ENCODE data around the gene ZCWPW2. TPM values are rescaled to one million over a fixed set of nuclear protein-coding genes. Genes with fewer than 3 reads are reported as not detected.

ZCWPW2 gene, protein sequence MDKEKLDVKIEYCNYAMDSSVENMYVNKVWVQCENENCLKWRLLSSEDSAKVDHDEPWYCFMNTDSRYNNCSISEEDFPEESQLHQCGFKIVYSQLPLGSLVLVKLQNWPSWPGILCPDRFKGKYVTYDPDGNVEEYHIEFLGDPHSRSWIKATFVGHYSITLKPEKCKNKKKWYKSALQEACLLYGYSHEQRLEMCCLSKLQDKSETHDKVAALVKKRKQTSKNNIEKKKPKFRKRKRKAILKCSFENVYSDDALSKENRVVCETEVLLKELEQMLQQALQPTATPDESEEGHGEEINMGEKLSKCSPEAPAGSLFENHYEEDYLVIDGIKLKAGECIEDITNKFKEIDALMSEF
- total RNA-seq (0.24 TPM), polyA plus RNA-seq (1.4 TPM)
- long read RNA-seq, donor 1, result 0 reads
- long read RNA-seq, donor 2, result 0 reads
- long read RNA-seq, donor 3, result 0 reads
- long read RNA-seq, donor 4, result 0 reads
- long read RNA-seq, donor 5, result 0 reads
- long read RNA-seq, donor 6, result 0 reads
- long read RNA-seq, donor 7, result 0 reads
- long read RNA-seq, donor 8, result 0 reads
- long read RNA-seq, donor 9, result 0 reads
- long read RNA-seq, donor 10, result 0 reads

DNA sequence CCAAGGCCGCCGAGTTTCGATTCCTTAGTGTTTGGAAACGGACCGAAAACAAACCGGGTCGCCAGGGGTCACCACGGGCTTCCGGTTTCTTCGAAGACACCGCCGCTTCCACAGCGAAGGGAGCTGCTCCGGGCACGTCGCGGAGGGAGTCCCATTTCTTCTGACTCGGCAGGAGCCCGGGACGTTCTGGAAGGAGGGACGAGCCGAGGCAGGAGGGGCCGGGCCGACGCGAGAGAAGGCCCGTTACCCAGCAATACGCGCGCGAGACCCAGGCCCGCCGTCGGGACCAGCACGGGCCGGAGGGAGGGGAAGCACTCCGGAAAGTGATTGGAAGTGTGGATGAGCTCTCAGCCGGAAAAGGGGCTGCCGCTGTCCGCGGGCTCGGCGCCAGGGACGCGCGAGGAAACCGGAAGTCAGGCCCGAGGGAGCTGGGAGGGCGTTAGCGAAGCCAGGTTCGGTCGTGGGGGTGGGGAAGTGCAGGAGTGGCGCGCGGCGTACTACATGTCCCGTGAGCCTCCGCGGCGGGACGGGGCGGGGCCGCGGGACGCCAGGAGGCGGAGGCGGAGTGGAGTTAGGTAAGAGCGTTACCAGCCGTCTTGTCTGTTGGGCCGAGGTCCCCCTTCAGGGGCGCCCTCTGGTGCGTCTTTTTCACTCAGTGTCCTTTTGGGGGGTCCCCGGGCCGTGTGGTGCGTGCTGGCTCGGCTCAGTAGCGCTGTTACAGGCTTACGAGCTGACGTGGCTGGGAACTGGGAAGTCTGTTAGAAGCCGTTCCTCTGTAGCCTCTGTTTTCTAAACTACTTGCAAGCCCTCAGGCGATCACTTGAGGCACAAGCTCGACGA, at the start of gene ZCWPW2, which contains the start of gene AZI2:
TSS of gene ZCWPW2 (plus strand) at position 93 of the 840 bp plus-strand sequence. CDS start 64,348 bp downstream, outside the sequence.
TSS of gene AZI2 (minus strand) at position 196 of the 840 bp plus-strand sequence. CDS start 8,207 bp downstream, outside the sequence.
- Histone ChIP-seq H3K9me3 (ENCODE audit: control insufficient read depth in 2 of 2, insufficient read depth in 1 of 2, low read length in 1 of 2) (no peaks in the 10 kb centered on the region), H3K27ac (ENCODE audit: low read depth in 1 of 2, low read length in 1 of 2) (peak within 1 kb of the TSS; percentile 91 to 96), H3K36me3 (ENCODE audit: control insufficient read depth in 2 of 2, insufficient read depth in 2 of 2, low read length in 1 of 2) (peaks cover 0 to 2% of the 10 kb centered on the region in 2 donors), H3K27me3 (ENCODE audit: control insufficient read depth in 2 of 2, insufficient read depth in 1 of 2, low read length in 1 of 2) (no peaks in the 10 kb centered on the region), H3K4me1 (ENCODE audit: control insufficient read depth in 2 of 2, insufficient read depth in 2 of 2, low read length in 2 of 2) (peaks cover 11 to 13% of the 10 kb centered on the region in 2 donors), H3K4me3 (ENCODE audit: low read length in 2 of 2) (peak within 1 kb of the TSS; percentile 78 to 94)
- DNase-seq (ENCODE audit: low read depth in 6 of 9, low spot score in 9 of 9), result peak; percentile 77 to 97 (median 93)
- under 1% methylated on average over 83 of the region's 83 CpGs for WGBS

DNA sequence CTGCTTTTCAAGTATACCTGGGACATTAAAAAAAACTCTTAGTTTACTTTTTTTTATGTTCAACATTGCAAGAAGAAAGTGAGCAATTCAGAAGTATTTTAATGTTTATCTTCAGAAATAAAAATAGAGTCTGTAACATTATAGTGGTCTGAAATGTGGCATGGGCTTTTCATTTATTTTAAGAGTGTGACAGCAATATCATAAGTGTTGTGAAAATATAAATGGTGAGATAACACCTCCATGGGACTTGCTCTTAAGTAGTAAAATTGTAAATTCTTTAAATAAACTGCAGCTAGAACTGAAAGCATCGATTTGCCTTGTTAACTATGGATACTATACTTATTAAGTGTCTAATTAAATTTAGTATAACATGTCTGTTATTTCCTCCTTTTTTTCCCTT, 48.8 kb upstream of the ZCWPW2 start:
- no peaks in the 10 kb centered on the region for H3K27me3 ChIP-seq (ENCODE audit: control insufficient read depth in 2 of 2, insufficient read depth in 1 of 2, low read length in 1 of 2)
- H3K27ac ChIP-seq (ENCODE audit: low read depth in 1 of 2, low read length in 1 of 2), result no peak overlapping the region
- H3K4me3 ChIP-seq (ENCODE audit: low read length in 2 of 2), result no peak overlapping the region
- DNase-seq (ENCODE audit: low read depth in 6 of 9, low spot score in 9 of 9), result no peak
- H3K4me1 ChIP-seq (ENCODE audit: control insufficient read depth in 2 of 2, insufficient read depth in 2 of 2, low read length in 2 of 2), result no peaks in the 10 kb centered on the region
- no peaks in the 10 kb centered on the region for H3K36me3 ChIP-seq (ENCODE audit: control insufficient read depth in 2 of 2, insufficient read depth in 2 of 2, low read length in 1 of 2)
- no peaks in the 10 kb centered on the region for H3K9me3 ChIP-seq (ENCODE audit: control insufficient read depth in 2 of 2, insufficient read depth in 1 of 2, low read length in 1 of 2)
- 96% methylated on average over 1 of the region's 1 CpG for WGBS

DNA sequence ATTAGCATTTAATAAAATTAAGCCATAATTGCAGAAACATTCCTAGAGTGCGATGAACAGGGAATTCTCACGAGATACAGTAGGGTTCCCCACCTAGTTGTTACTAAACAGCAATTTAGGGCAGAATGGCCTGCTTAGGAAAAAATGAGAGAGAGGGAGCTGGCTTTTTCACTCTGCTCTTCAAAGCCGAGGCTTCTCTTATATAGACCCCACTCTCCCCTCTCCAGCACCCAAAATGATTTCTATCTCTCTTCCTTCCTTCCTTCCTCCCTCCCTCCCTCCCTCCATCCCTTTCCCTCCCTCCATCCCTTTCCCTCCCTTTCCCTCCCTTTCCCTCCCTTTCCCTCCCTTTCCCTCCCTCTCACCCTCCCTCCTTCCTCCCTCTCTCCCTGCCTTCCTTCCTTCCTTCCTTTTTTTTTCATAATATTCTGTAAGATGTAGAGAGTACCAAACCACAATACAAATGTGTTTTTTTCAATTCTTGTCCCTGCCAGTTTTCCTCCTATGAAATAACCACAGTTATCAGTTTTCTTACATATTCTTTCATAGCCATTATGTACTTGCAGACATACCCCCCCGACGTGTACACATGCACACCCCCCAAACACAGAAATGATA, 48.1 kb upstream of the ZCWPW2 start:
- no peaks in the 10 kb centered on the region for H3K27me3 ChIP-seq (ENCODE audit: control insufficient read depth in 2 of 2, insufficient read depth in 1 of 2, low read length in 1 of 2)
- 90% methylated on average over 5 of the region's 5 CpGs for WGBS
- no peaks in the 10 kb centered on the region for H3K36me3 ChIP-seq (ENCODE audit: control insufficient read depth in 2 of 2, insufficient read depth in 2 of 2, low read length in 1 of 2)

DNA sequence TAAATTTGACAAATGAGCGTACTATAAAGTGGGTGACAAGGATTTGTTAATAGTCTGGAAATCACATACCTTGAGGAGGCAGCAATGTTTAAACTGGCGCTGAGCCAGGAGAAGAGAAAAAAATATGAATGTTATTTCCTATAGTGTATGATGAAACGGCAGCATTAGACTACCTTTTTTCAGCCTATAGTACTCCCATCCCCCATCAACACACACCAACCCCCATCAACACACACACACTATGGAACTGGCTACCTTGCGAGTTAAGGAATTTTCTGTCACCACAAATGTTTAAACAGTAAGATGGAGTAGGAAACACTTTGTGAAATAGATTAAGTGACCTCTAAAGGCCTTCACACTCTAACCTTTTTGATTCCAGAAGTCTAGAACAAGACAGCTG, 46.8 kb upstream of the ZCWPW2 start:
- H3K4me3 ChIP-seq (ENCODE audit: low read length in 2 of 2), result no peak overlapping the region
- no peaks in the 10 kb centered on the region for H3K4me1 ChIP-seq (ENCODE audit: control insufficient read depth in 2 of 2, insufficient read depth in 2 of 2, low read length in 2 of 2)
- 95% methylated on average over 4 of the region's 4 CpGs for WGBS
- no peaks in the 10 kb centered on the region for H3K27me3 ChIP-seq (ENCODE audit: control insufficient read depth in 2 of 2, insufficient read depth in 1 of 2, low read length in 1 of 2)
- no peaks in the 10 kb centered on the region for H3K9me3 ChIP-seq (ENCODE audit: control insufficient read depth in 2 of 2, insufficient read depth in 1 of 2, low read length in 1 of 2)
- H3K36me3 ChIP-seq (ENCODE audit: control insufficient read depth in 2 of 2, insufficient read depth in 2 of 2, low read length in 1 of 2), result no peaks in the 10 kb centered on the region
- no peak for DNase-seq (ENCODE audit: low read depth in 6 of 9, low spot score in 9 of 9)
- no peak overlapping the region for H3K27ac ChIP-seq (ENCODE audit: low read depth in 1 of 2, low read length in 1 of 2)

More for the DNA sequence above, 48.1 kb upstream of the ZCWPW2 start:
- no peak for DNase-seq (ENCODE audit: low read depth in 6 of 9, low spot score in 9 of 9)
- Histone ChIP-seq H3K27ac (ENCODE audit: low read depth in 1 of 2, low read length in 1 of 2) (no peak overlapping the region), H3K4me1 (ENCODE audit: control insufficient read depth in 2 of 2, insufficient read depth in 2 of 2, low read length in 2 of 2) (no peaks in the 10 kb centered on the region), H3K9me3 (ENCODE audit: control insufficient read depth in 2 of 2, insufficient read depth in 1 of 2, low read length in 1 of 2) (no peaks in the 10 kb centered on the region), H3K4me3 (ENCODE audit: low read length in 2 of 2) (no peak overlapping the region)

DNA sequence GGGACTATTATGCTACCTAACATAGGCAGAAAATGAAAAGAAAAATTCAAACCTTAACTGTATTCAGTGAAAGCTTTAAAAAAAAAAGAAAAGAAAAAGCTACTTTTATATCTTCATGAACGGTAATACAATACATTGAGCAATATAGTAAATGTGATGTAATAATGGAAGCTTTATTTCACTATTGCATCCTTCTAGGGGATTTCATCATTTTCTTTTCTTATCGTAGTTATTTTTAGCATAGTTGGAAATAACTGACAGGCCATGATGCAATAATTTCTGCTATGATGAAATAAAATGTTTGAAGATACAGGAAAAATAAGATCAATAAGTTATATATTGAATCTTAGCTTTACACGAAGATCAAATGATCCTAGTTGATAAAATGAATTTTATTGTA, 40.3 kb upstream of the ZCWPW2 start:
- DNase-seq (ENCODE audit: low read depth in 6 of 9, low spot score in 9 of 9), result no peak
- no peaks in the 10 kb centered on the region for H3K27me3 ChIP-seq (ENCODE audit: control insufficient read depth in 2 of 2, insufficient read depth in 1 of 2, low read length in 1 of 2)

DNA sequence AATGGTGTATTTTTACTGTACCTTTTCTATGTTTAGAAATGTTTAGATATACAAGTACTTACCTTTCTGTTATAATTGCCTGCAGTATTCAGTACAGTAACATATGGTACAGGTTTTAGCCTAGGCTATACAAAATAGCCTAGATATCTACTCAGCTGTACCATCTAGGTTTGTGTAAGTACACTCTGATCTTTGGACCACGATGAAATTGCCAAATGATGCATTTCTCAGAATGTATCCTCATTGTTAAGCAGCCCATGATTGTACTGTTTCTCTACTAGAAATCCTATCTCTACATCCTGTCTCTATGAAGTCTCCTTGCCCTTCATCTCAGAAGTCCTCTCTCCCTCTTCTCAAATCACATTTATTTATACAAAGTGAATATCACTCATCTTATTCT, 32.8 kb upstream of the ZCWPW2 start:
- Histone ChIP-seq H3K4me3 (ENCODE audit: low read length in 2 of 2) (no peak overlapping the region), H3K9me3 (ENCODE audit: control insufficient read depth in 2 of 2, insufficient read depth in 1 of 2, low read length in 1 of 2) (no peaks in the 10 kb centered on the region), H3K27me3 (ENCODE audit: control insufficient read depth in 2 of 2, insufficient read depth in 1 of 2, low read length in 1 of 2) (no peaks in the 10 kb centered on the region), H3K36me3 (ENCODE audit: control insufficient read depth in 2 of 2, insufficient read depth in 2 of 2, low read length in 1 of 2) (peaks cover 2 to 3% of the 10 kb centered on the region in 2 donors), H3K4me1 (ENCODE audit: control insufficient read depth in 2 of 2, insufficient read depth in 2 of 2, low read length in 2 of 2) (no peaks in the 10 kb centered on the region), H3K27ac (ENCODE audit: low read depth in 1 of 2, low read length in 1 of 2) (no peak overlapping the region)
- DNase-seq (ENCODE audit: low read depth in 6 of 9, low spot score in 9 of 9), result no peak
- WGBS, result 97% methylated on average over 1 of the region's 1 CpG

More for the DNA sequence above, 40.3 kb upstream of the ZCWPW2 start:
- WGBS, result 96% methylated on average over 3 of the region's 3 CpGs
- Histone ChIP-seq H3K4me3 (ENCODE audit: low read length in 2 of 2) (no peak overlapping the region), H3K36me3 (ENCODE audit: control insufficient read depth in 2 of 2, insufficient read depth in 2 of 2, low read length in 1 of 2) (no peaks in the 10 kb centered on the region), H3K27ac (ENCODE audit: low read depth in 1 of 2, low read length in 1 of 2) (no peak overlapping the region), H3K4me1 (ENCODE audit: control insufficient read depth in 2 of 2, insufficient read depth in 2 of 2, low read length in 2 of 2) (no peaks in the 10 kb centered on the region), H3K9me3 (ENCODE audit: control insufficient read depth in 2 of 2, insufficient read depth in 1 of 2, low read length in 1 of 2) (no peaks in the 10 kb centered on the region)

DNA sequence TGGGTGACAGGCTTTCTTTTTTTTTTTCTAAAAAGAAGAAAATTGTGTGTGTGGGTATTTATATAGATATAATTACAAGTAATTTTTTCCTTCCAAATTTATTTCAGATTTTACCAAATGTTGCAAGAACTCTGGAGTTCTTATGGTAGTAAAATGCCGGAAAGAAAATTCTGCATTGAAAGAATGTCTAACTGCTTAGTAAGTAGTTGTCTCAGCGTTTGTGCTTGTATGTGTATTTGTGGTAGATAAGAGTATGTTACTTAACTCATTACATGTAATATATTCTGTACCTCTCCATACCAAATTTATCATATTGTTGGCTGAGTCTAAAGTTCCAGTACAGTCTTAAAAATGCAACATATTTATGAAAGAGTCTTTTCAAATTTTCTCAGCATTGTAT, 32.3 kb upstream of the ZCWPW2 start:
- H3K4me3 ChIP-seq (ENCODE audit: low read length in 2 of 2), result no peak overlapping the region
- peaks cover 2 to 3% of the 10 kb centered on the region in 2 donors for H3K36me3 ChIP-seq (ENCODE audit: control insufficient read depth in 2 of 2, insufficient read depth in 2 of 2, low read length in 1 of 2)
- H3K27me3 ChIP-seq (ENCODE audit: control insufficient read depth in 2 of 2, insufficient read depth in 1 of 2, low read length in 1 of 2), result no peaks in the 10 kb centered on the region
- no peak overlapping the region for H3K27ac ChIP-seq (ENCODE audit: low read depth in 1 of 2, low read length in 1 of 2)
- no peaks in the 10 kb centered on the region for H3K9me3 ChIP-seq (ENCODE audit: control insufficient read depth in 2 of 2, insufficient read depth in 1 of 2, low read length in 1 of 2)
- H3K4me1 ChIP-seq (ENCODE audit: control insufficient read depth in 2 of 2, insufficient read depth in 2 of 2, low read length in 2 of 2), result no peaks in the 10 kb centered on the region
- 98% methylated on average over 2 of the region's 2 CpGs for WGBS
- DNase-seq (ENCODE audit: low read depth in 6 of 9, low spot score in 9 of 9), result no peak

DNA sequence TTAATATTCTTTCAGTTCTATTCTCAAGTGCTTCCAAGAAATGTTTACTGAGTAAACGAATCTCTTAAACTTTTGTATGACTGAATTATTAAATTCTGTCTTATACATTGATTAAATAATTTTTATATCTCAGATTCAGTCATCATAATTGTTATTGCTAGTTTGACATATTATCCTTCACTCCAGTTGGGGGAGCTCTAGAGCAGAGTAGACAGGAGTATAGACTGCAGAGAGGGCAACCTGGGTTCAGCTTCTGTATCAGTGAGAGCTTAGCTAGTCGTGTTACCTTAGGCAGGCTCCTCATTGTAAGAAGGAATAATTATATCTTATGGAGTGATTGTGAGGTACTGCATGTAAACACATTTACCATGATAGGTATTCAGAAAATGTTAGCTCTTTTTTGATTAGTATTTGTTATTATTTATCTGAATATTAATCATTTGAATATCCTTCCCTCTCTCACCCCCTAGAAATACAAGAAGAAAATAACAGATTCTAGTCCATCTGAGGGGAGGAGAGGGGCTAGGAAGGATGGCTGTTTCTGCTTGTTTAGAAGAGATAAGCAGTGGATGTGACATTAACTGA, 31.0 kb upstream of the ZCWPW2 start:
- Histone ChIP-seq H3K27me3 (ENCODE audit: control insufficient read depth in 2 of 2, insufficient read depth in 1 of 2, low read length in 1 of 2) (no peaks in the 10 kb centered on the region), H3K9me3 (ENCODE audit: control insufficient read depth in 2 of 2, insufficient read depth in 1 of 2, low read length in 1 of 2) (no peaks in the 10 kb centered on the region), H3K4me1 (ENCODE audit: control insufficient read depth in 2 of 2, insufficient read depth in 2 of 2, low read length in 2 of 2) (no peaks in the 10 kb centered on the region), H3K36me3 (ENCODE audit: control insufficient read depth in 2 of 2, insufficient read depth in 2 of 2, low read length in 1 of 2) (peaks cover 2 to 3% of the 10 kb centered on the region in 2 donors), H3K4me3 (ENCODE audit: low read length in 2 of 2) (no peak overlapping the region), H3K27ac (ENCODE audit: low read depth in 1 of 2, low read length in 1 of 2) (no peak overlapping the region)
- peak in 6 of 9 donors; percentile 18 to 62 (median 36) for DNase-seq (ENCODE audit: low read depth in 6 of 9, low spot score in 9 of 9)
- WGBS, result 78% methylated on average over 2 of the region's 2 CpGs
